Muscle layer of colon (tissue), 2 donors: ENCODE measurements around the gene PMCH.
"Not testable (repeated sequence)": the region's sequence is repeated elsewhere in the genome, so short reads cannot be mapped to it uniquely, and the experiment has no call there.

Experiments used
- H3K27ac ChIP-seq: one replicate; pipeline ENCODE4 v1.7.0; 2013; ENCODE audit warnings: low read depth, mild to moderate bottlenecking, low read length, moderate library complexity
- H3K27me3 ChIP-seq, 2 donors: one replicate each; pipeline ENCODE4 v1.7.0; 2013; ENCODE audit warnings: low read length in 2 of 2, mild to moderate bottlenecking in 2 of 2; ENCODE audit not compliant: insufficient read depth in 2 of 2, control insufficient read depth in 1 of 2
- H3K36me3 ChIP-seq: one replicate; pipeline ENCODE4 v1.7.0; 2013; ENCODE audit warnings: mild to moderate bottlenecking, low read length; ENCODE audit not compliant: insufficient read depth
- H3K4me1 ChIP-seq: one replicate; pipeline ENCODE4 v1.7.0; 2013; ENCODE audit warnings: mild to moderate bottlenecking, low read length; ENCODE audit not compliant: insufficient read depth
- H3K4me3 ChIP-seq, 2 donors: one replicate each; pipeline ENCODE4 v1.7.0; 2013; ENCODE audit warnings: low read length in 2 of 2, low read depth in 1 of 2, mild to moderate bottlenecking in 1 of 2, moderate library complexity in 1 of 2
- H3K9ac ChIP-seq: one replicate; pipeline ENCODE4 v1.7.0; 2013; ENCODE audit warnings: low read length
- H3K9me3 ChIP-seq: one replicate; pipeline ENCODE4 v1.7.0; 2013; ENCODE audit warnings: mild to moderate bottlenecking, low read length
- donor health status: abdominal sarcoma.
- donor health status: Adenocarcinoma of cecum.

Gene PMCH

DNA sequence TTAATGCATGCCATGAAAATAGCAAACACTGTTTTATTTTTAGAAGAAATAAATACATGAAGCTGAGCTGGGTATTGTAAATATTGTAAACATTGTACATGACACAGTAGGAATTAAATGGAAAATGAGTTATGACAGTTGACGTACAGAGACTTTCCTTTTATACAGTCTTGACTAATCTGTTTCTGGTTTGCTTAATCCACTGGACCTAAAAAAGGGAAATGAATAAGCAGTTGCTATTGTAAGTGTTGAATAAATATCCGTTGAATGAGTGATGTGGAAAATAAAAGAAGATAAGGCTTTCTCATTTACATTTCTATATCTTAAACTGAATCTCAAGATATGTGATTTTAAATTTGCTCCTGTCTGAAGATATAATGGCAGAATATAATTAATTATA lies 15.0 kb downstream of the PMCH start:
- Histone ChIP-seq H3K36me3 (no peaks in the 10 kb centered on the region), H3K9me3 (no peaks in the 10 kb centered on the region), H3K27ac (no peak overlapping the region), H3K27me3 (no peaks in the 10 kb centered on the region), H3K4me1 (no peaks in the 10 kb centered on the region), H3K9ac (no peak overlapping the region), H3K4me3 (no peak overlapping the region)

DNA sequence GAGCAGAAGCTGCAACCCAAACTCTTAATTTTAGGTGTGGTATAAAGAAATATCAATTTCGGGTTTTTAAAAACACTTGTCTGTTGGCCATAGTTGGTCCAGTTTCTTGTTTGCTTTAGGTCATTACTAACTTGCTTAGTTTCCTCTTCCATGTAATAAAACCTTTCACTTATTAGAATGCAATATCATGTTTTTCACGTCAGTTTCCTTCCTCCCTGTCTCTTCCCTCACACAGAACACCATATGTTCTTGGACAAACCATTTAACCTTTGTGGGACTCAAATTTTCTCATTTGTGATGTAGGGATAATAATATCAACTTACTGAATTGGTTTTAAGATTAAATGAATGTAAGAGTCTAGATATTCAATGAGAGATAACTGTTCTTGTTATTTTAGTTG lies 22.9 kb downstream of the PMCH start:
- Histone ChIP-seq H3K27me3 (no peaks in the 10 kb centered on the region), H3K27ac (no peak overlapping the region), H3K9ac (no peak overlapping the region), H3K36me3 (no peaks in the 10 kb centered on the region), H3K4me3 (no peak overlapping the region), H3K4me1 (no peaks in the 10 kb centered on the region), H3K9me3 (no peaks in the 10 kb centered on the region)

DNA sequence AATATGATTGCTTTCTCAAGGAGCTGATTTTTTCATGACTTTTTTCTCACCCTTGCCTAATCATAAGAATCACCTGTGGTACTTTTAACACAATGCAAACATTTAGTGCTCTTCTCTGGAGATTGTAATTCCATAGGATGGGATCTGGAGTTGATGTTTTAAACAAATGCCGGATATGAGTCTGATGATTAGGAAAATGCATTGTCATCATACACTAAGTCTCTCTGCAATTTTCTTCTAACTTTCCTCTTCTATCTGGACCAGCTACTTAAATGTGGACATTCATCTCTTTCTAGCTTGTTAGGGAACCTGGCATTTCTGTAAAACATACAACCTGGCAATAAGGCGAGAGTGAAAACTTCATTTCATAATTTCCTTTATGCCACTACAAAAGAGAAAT lies 23.5 kb downstream of the PMCH start:
- no peak overlapping the region for H3K4me3 ChIP-seq
- no peaks in the 10 kb centered on the region for H3K9me3 ChIP-seq
- H3K36me3 ChIP-seq: no peaks in the 10 kb centered on the region
- no peak overlapping the region for H3K9ac ChIP-seq
- no peaks in the 10 kb centered on the region for H3K4me1 ChIP-seq
- no peak overlapping the region for H3K27ac ChIP-seq
- H3K27me3 ChIP-seq: no peaks in the 10 kb centered on the region

DNA sequence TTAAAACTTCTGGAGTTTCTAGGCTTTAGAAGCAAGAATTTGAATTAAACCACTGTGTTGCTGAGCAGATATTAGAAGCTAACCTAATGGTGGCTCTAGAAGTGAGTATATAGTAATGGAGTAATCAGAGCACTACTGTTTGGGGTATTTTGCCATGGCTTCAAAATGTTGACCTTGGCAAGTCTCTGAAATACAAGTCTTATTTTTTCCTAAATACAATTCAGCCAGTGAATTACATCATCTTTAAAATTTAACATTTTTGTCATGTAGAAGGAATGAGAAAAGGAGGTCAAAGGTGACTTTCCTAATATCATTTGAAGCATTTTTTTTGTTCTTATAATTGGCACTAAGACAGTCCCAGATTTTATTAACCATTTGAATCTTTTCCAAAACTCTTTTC lies 25.2 kb downstream of the PMCH start:
- no peak overlapping the region for H3K4me3 ChIP-seq
- H3K9me3 ChIP-seq: no peaks in the 10 kb centered on the region
- no peak overlapping the region for H3K27ac ChIP-seq
- H3K27me3 ChIP-seq: no peaks in the 10 kb centered on the region
- no peaks in the 10 kb centered on the region for H3K36me3 ChIP-seq
- no peaks in the 10 kb centered on the region for H3K4me1 ChIP-seq
- no peak overlapping the region for H3K9ac ChIP-seq

DNA sequence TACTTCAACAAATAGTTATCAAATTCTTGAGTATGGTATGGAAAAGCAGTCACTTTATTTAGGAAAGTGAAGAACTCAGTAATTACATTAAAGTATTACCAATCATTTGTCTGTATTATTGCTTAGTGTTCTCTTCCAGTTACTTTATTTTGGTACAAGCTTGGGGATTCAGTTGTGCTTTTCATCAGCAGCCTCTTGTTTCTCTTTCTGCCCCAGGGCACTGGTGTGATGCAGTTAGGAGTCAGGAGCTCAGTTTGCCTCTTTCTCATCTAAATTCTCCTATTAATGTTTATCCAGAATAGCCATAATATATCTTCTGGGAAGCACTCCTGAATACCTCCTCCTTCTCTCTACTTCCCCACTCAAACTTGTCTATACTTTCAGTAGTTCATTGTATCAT lies 25.7 kb downstream of the PMCH start:
- H3K4me3 ChIP-seq: no peak overlapping the region
- no peaks in the 10 kb centered on the region for H3K36me3 ChIP-seq
- no peaks in the 10 kb centered on the region for H3K4me1 ChIP-seq
- H3K9me3 ChIP-seq: no peaks in the 10 kb centered on the region
- H3K9ac ChIP-seq: no peak overlapping the region
- no peaks in the 10 kb centered on the region for H3K27me3 ChIP-seq
- no peak overlapping the region for H3K27ac ChIP-seq

DNA sequence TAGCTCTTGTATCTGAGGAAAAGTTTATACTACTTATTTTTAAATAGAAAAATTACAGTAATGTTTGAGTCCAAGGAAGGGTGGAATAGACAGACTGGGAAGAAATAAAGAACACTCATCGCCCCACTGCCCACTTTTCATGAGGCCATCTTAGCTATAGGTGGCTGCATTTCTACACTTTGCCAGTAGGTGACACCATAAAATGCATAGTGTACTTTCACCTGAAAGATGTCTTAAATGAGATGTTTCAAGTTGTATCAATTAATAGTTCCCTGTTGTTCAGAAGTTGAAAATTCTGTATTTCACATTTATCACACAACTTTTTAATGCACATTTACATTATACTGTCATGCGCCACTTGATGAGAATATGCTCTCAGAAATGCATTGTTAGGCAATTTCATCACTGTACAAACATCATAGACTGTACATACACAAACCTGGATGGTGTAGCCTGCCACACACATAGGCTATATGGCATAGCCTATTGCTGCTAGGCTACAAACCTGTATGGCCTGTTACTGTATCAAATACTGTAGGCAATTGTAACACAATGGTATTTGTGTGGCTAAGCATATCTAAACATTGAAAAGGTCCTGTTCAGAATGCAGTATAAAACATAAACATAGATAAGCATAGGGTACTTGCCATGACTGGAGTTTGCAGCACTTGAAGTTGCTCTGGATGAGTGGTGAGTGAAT lies 27.6 kb downstream of the PMCH start:
- H3K9ac ChIP-seq: peak overlapping the region; percentile 13
- H3K9me3 ChIP-seq: no peaks in the 10 kb centered on the region
- no peaks in the 10 kb centered on the region for H3K36me3 ChIP-seq
- H3K27me3 ChIP-seq: no peaks in the 10 kb centered on the region
- no peak overlapping the region for H3K4me3 ChIP-seq
- no peak overlapping the region for H3K27ac ChIP-seq
- no peaks in the 10 kb centered on the region for H3K4me1 ChIP-seq

DNA sequence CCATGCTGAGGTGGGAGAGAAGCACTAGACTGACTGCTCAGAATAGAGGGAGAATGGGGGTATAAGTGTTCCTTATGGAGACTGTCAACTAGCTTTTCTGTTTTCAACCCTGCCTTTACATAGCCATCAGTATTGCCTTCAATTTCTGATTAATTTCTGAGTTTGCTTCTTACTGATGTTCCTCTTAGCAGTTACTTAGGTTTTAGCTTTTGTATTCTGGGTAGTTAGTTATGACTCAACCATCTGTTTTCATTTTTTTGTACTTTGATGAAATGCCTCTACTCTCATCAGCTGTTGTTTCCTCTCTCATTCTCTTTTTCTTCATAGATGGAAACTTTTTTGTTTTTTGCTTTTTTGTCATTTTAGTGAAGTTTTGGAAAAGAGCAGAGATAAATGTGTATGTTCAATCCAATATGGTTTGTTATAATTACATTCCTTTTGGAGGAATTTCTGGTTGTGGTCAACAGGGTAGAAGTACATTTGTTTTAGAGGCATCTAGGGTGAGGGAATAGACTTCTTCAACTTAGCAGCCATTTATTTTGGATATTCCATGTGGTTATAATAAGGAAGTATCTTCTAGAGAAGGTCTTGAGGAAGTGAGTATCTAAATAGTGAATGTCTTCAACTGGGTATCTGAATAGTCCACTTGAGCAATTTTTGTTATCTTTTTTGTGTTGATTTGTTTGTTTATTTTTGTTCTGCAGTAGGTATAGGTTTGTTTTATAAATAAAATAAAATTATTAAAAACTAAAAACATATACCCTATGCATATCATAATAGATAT lies 29.6 kb downstream of the PMCH start:
- H3K4me1 ChIP-seq: no peaks in the 10 kb centered on the region
- no peak overlapping the region for H3K4me3 ChIP-seq
- no peaks in the 10 kb centered on the region for H3K9me3 ChIP-seq
- no peak overlapping the region for H3K27ac ChIP-seq
- no peaks in the 10 kb centered on the region for H3K36me3 ChIP-seq
- H3K9ac ChIP-seq: no peak overlapping the region
- no peaks in the 10 kb centered on the region for H3K27me3 ChIP-seq

DNA sequence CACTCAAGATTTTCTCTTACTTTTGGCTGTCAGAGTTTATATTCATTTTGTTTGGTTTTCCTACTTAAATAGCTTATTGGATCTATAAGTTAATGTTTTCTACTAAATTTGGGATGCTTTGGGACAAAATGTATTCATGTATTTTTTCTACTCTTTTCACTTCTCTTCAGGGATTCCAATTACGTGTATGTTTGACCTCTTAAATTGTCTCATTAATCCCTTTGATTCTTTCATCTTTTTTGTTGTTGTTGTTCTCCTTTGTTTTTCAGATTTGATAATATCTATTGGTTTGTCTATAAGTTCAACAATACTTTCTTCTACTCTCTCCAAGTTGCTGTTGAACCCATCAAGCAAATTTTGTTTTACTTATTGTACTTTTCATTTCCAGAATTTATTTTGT lies 34.2 kb downstream of the PMCH start:
- H3K4me1 ChIP-seq: no peaks in the 10 kb centered on the region
- H3K27me3 ChIP-seq: no peaks in the 10 kb centered on the region
- H3K9me3 ChIP-seq: no peaks in the 10 kb centered on the region
- H3K27ac ChIP-seq: no peak overlapping the region
- no peak overlapping the region for H3K9ac ChIP-seq
- H3K4me3 ChIP-seq: no peak overlapping the region
- H3K36me3 ChIP-seq: no peaks in the 10 kb centered on the region

DNA sequence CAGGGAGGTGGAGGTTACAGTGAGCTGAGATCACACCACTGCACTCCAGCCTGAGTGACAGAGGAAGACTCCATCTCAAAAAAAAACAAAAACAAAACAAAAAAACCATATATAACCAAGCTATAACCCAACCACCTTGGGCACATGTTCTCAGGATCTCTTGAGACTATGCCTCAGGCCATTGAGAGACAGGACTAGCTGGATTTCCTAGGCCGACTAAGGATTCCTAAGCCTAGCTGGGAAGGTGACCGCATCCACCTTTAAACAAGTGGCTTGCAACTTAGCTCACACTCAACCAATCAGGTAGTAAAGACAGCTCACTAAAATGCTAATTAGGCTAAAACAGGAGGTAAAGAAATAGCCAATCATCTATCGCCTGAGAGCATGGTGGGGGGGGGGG lies 42.4 kb downstream of the PMCH start:
- H3K27ac ChIP-seq, H3K27me3 ChIP-seq, H3K4me1 ChIP-seq, H3K9ac ChIP-seq, H3K4me3 ChIP-seq, H3K36me3 ChIP-seq, H3K9me3 ChIP-seq: not testable (repeated sequence)

DNA sequence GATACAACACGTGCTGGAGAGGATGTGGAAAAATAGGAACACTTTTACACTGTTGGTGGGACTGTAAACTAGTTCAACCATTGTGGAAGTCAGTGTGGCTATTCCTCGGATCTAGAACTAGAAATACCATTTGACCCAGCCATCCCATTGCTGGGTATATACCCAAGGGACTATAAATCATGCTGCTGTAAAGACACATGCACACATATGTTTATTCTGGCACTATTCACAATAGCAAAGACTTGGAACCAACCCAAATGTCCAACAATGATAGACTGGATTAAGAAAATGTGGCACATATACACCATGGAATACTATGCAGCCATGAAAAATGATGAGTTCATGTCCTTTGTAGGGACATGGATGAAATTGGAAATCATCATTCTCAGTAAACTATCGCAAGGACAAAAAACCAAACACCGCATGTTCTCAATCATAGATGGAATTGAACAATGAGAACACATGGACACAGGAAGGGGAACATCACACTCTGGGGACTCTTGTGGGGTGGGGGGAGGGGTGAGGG lies 50.5 kb downstream of the PMCH start:
- not testable (repeated sequence) for H3K4me1 ChIP-seq, H3K27me3 ChIP-seq, H3K9ac ChIP-seq, H3K9me3 ChIP-seq, H3K4me3 ChIP-seq, H3K27ac ChIP-seq, H3K36me3 ChIP-seq
